ENCODE data around the gene ORM1. TPM values are rescaled to one million over a fixed set of nuclear protein-coding genes. Genes with fewer than 3 reads are reported as not detected.

ORM1 gene
- total RNA-seq, 1 experiment from 2014 or later, result not detected

DNA sequence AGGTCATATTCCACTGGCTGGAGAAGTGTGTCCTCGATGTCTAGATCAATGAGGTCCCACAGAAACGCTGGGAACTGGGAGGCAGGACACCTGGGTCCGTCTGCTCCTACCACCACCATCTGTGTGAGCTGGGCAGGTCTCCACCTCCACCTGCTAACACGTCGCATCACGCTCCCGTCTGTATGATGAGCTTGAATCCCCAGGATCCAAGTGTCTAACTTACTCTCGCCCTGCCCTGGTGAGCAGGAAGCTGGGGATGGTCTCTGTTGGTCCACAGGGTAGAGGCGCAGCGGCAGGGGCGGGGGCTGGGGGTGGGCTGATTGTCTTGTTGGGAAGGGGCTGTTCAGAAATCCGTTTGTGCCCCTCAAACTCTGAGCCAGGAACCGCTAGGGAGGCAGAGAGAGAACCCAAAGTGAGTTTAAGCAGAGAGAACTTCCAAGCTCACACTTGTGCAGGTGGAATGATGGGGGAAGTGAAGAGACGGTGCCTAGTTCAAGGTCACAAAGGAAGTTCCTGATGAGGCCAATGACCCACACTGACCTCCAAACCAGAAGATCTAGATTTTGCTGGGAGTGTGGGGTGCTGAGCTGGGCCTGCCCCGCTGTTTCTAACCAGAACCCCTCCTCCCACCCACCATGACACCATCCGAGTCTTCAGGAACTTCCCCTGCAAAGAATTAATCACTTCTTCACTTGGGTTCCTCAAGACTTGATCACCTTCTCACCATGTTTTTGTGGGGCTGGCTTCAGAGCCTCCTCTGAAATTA is 27.9 kb downstream of the ORM1 start:
- Mint-ChIP-seq H3K9me3 (ENCODE audit: unreplicated experiment) (no peaks in the 10 kb centered on the region), H3K27ac (ENCODE audit: low read depth, unreplicated experiment) (no peak overlapping the region), H3K4me1 (ENCODE audit: insufficient read depth, unreplicated experiment) (peaks cover 13% of the 10 kb centered on the region), H3K27me3 (ENCODE audit: insufficient read depth, unreplicated experiment) (no peaks in the 10 kb centered on the region), H3K36me3 (ENCODE audit: insufficient read depth, unreplicated experiment) (peaks cover 13% of the 10 kb centered on the region), H3K4me3 (ENCODE audit: unreplicated experiment) (no peak overlapping the region)
- DNase-seq (ENCODE audit: unreplicated experiment), result no peak
- BruUV-seq (replicated peaks), result no TSS peak
- intact Hi-C loops (cut with micrococcal nuclease), result no loop called here
- ChIA-PET CTCF (interaction anchor here (0.6 kb wide), 1 partner anchor 315 kb away, joined by 3 read pairs; no protein-coding TSS in a partner anchor), POLR2A (interaction anchor here (1.0 kb wide), 1 partner anchor 12 kb away, joined by 5 read pairs; no protein-coding TSS in a partner anchor)
- TF ChIP-seq CTCF (IDR thresholded peaks at IDR 0.05; ENCODE audit: unreplicated experiment), result no peak

- TF ChIP-seq CTCF (IDR thresholded peaks at IDR 0.05; ENCODE audit: unreplicated experiment), result no peak
- Mint-ChIP-seq H3K4me3 (ENCODE audit: unreplicated experiment) (no peak overlapping the region), H3K27me3 (ENCODE audit: insufficient read depth, unreplicated experiment) (no peaks in the 10 kb centered on the region), H3K36me3 (ENCODE audit: insufficient read depth, unreplicated experiment) (peaks cover 13% of the 10 kb centered on the region), H3K27ac (ENCODE audit: low read depth, unreplicated experiment) (no peak overlapping the region), H3K9me3 (ENCODE audit: unreplicated experiment) (no peaks in the 10 kb centered on the region), H3K4me1 (ENCODE audit: insufficient read depth, unreplicated experiment) (peaks cover 13% of the 10 kb centered on the region)
- ChIA-PET CTCF (interaction anchor here (0.6 to 1.2 kb wide), 3 partner anchors 39 to 660 kb away, joined by 3 to 6 read pairs (median 4); no protein-coding TSS in a partner anchor), POLR2A (no interaction called here)
- no TSS peak for BruUV-seq (replicated peaks)
- no peak for DNase-seq (ENCODE audit: unreplicated experiment)
- intact Hi-C loops (cut with micrococcal nuclease), result no loop called here
These were observed 29.0 kb downstream of the ORM1 start for GRCh38 chr9:114351932-114352331.

DNA sequence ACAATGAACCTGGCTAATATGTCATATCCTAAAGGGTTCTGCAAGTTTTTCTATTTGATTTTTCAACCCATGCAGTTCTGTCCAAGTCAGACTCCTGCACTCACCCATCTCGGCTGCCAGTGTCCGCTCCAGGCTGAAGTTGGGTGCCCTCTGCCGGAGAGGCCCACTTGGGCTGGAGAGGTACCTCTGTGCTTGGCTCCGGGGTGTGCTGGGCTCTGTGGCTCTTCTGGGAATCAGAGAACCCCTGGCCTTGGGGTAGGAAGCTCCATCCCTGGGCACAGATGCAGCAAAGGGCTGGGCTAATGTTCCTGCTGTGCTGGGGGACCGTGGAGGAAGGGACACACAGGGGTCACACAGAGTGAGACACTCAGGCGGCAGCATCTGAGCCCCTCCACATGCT is 32.9 kb downstream of the ORM1 start:
- Mint-ChIP-seq H3K27ac (ENCODE audit: low read depth, unreplicated experiment) (no peak overlapping the region), H3K4me3 (ENCODE audit: unreplicated experiment) (no peak overlapping the region), H3K9me3 (ENCODE audit: unreplicated experiment) (no peaks in the 10 kb centered on the region), H3K36me3 (ENCODE audit: insufficient read depth, unreplicated experiment) (peaks cover 29% of the 10 kb centered on the region), H3K4me1 (ENCODE audit: insufficient read depth, unreplicated experiment) (no peaks in the 10 kb centered on the region), H3K27me3 (ENCODE audit: insufficient read depth, unreplicated experiment) (no peaks in the 10 kb centered on the region)
- DNase-seq (ENCODE audit: unreplicated experiment), result no peak
- intact Hi-C loops (cut with micrococcal nuclease), result no loop called here
- POLR2A ChIA-PET, result no interaction called here
- CTCF ChIA-PET, result interaction anchor here (0.6 to 1.4 kb wide), 4 partner anchors 16 to 230 kb away, joined by 3 to 4 read pairs (median 3); no protein-coding TSS in a partner anchor
- no peak for TF ChIP-seq CTCF (IDR thresholded peaks at IDR 0.05; ENCODE audit: unreplicated experiment)
- BruUV-seq (replicated peaks), result no TSS peak

- H3K27ac Mint-ChIP-seq (ENCODE audit: low read depth, unreplicated experiment), result no peak overlapping the region
- no TSS peak for BruUV-seq (replicated peaks)
- DNase-seq (ENCODE audit: unreplicated experiment), result no peak
- H3K36me3 Mint-ChIP-seq (ENCODE audit: insufficient read depth, unreplicated experiment), result peaks cover 34% of the 10 kb centered on the region
- no peak overlapping the region for H3K4me3 Mint-ChIP-seq (ENCODE audit: unreplicated experiment)
- CTCF ChIA-PET, result interaction anchor here (0.6 to 1.4 kb wide), 4 partner anchors 17 to 304 kb away, joined by 3 to 4 read pairs (median 3); no protein-coding TSS in a partner anchor
- H3K27me3 Mint-ChIP-seq (ENCODE audit: insufficient read depth, unreplicated experiment), result no peaks in the 10 kb centered on the region
- no peak for TF ChIP-seq CTCF (IDR thresholded peaks at IDR 0.05; ENCODE audit: unreplicated experiment)
- POLR2A ChIA-PET, result no interaction called here
- intact Hi-C loops (cut with micrococcal nuclease), result no loop called here
- no peaks in the 10 kb centered on the region for H3K9me3 Mint-ChIP-seq (ENCODE audit: unreplicated experiment)
- H3K4me1 Mint-ChIP-seq (ENCODE audit: insufficient read depth, unreplicated experiment), result no peaks in the 10 kb centered on the region
These were observed 33.9 kb downstream of the ORM1 start for GRCh38 chr9:114356792-114357191.
